Stomach (tissue), 4 donors: ENCODE measurements around the gene KDM4B.

Experiments used
- CTCF ChIP-seq, 7 experiments: fragments of 450-650 bp in 4 of 7; fragments of 200-600 bp in 3 of 7; sonication (generic) in 3 of 7; IDR thresholded peaks; one replicate each; pipeline ENCODE4 v1.5.1; 2016 to 2019; ENCODE audit warnings: antibody characterized with exemption in 7 of 7, control low read depth in 2 of 7, mild to moderate bottlenecking in 1 of 7
- EP300 ChIP-seq: sonication (generic); formaldehyde crosslinking; IDR thresholded peaks from one replicate; pipeline ENCODE4 v1.6.1; 2017; ENCODE audit warnings: antibody characterized with exemption
- POLR2A ChIP-seq, 4 donors: fragments of 450-650 bp; IDR thresholded peaks; one replicate each; pipeline ENCODE4 v1.6.1; 2016; ENCODE audit warnings: antibody characterized with exemption in 4 of 4, control low read depth in 2 of 4, mild to moderate bottlenecking in 1 of 4, moderate library complexity in 1 of 4
- POLR2AphosphoS5 ChIP-seq, 3 donors: sonication (generic); formaldehyde crosslinking; IDR thresholded peaks; one replicate each; pipeline ENCODE4 v1.6.1; 2016; ENCODE audit warnings: antibody characterized with exemption in 3 of 3

GRCh38 chr19:5074830-5075394 is 106.0 kb downstream of the KDM4B start:
- TF ChIP-seq CTCF (IDR thresholded peaks at IDR 0.05): no peak
- no peak for TF ChIP-seq EP300
- TF ChIP-seq POLR2A (IDR thresholded peaks at IDR 0.05): no peak
- no peak for TF ChIP-seq POLR2AphosphoS5 (IDR thresholded peaks at IDR 0.05)
